ENCODE data around the gene MVB12B. TPM values are rescaled to one million over a fixed set of nuclear protein-coding genes. Genes with fewer than 3 reads are reported as not detected.

The MVB12B gene
- total RNA-seq, 6 experiments from 2014 or later: 7.2 to 16.2 (median 9.1) TPM

GRCh38 chr9:126508171-126508591 is 181.6 kb downstream of the MVB12B start:
- intact Hi-C loops (cut with DNase I): loop anchor here in 1 of 2 donors (10.0 kb wide), 1 partner anchor 267 kb away; no protein-coding TSS in a partner anchor
- WGBS (ENCODE audit: insufficient coverage, low coverage, low lambda C conversion rate, missing lambda C conversion rate): 41% methylated on average over 5 of the region's 12 CpGs
- no peak for TF ChIP-seq POLR2A (IDR thresholded peaks at IDR 0.05)
- TF ChIP-seq CTCF (IDR thresholded peaks at IDR 0.05): no peak
- H3K36me3 ChIP-seq: peaks cover 0 to 6% (median 0%) of the 10 kb centered on the region in 4 donors
- no peaks in the 10 kb centered on the region for H3K4me1 ChIP-seq
- ATAC-seq (peak in 2 of 4 donors; percentile 15 to 17), DNase-seq (no peak)
- no peak overlapping the region for H3K27ac ChIP-seq
- no peak overlapping the region for H3K4me3 ChIP-seq
- H3K27me3 ChIP-seq: no peaks in the 10 kb centered on the region
- H3K9me3 ChIP-seq: no peaks in the 10 kb centered on the region

- peaks cover 0 to 6% of the 10 kb centered on the region in 2 donors for H3K27me3 ChIP-seq
- WGBS (ENCODE audit: insufficient coverage, low coverage, low lambda C conversion rate, missing lambda C conversion rate): 88% methylated on average over 2 of the region's 2 CpGs
- no peak overlapping the region for H3K4me3 ChIP-seq
- H3K36me3 ChIP-seq: peaks cover 0 to 5% (median 0%) of the 10 kb centered on the region in 4 donors
- intact Hi-C loops (cut with DNase I): loop anchor here in 1 of 2 donors (10.0 kb wide), 1 partner anchor 266 kb away; no protein-coding TSS in a partner anchor
- ATAC-seq (no peak), DNase-seq (no peak)
- no peaks in the 10 kb centered on the region for H3K9me3 ChIP-seq
- H3K4me1 ChIP-seq: no peaks in the 10 kb centered on the region
- H3K27ac ChIP-seq: no peak overlapping the region
- no peak for TF ChIP-seq CTCF (IDR thresholded peaks at IDR 0.05)
- no peak for TF ChIP-seq POLR2A (IDR thresholded peaks at IDR 0.05)
Observed at GRCh38 chr9:126508928-126509327, 182.3 kb downstream of the MVB12B start.

DNA sequence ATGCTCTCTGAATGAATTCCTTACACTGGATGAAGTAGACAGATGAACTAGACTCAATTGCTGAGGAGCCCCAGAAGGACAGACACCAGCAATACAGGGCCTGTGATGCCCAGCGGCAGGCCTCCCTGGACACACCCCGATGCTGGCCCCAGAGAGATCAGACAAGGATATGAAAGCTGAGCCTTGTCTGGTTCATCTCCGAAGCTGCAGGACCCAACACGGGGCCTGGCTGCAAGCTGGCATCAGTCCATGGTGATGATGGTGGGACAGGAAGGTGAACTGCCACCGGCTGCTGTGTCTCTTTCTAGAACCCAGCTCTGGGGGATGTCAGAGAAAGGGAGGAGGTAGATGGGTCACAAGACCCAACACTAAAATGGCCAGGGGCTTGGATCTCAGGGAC is 183.1 kb downstream of the MVB12B start:
- H3K27me3 ChIP-seq: peaks cover 0 to 12% of the 10 kb centered on the region in 2 donors
- intact Hi-C loops (cut with DNase I): loop anchor here in 1 of 2 donors (10.0 kb wide), 1 partner anchor 265 kb away; no protein-coding TSS in a partner anchor
- no peaks in the 10 kb centered on the region for H3K9me3 ChIP-seq
- no peak overlapping the region for H3K4me3 ChIP-seq
- 50% methylated on average over 1 of the region's 5 CpGs for WGBS (ENCODE audit: insufficient coverage, low coverage, low lambda C conversion rate, missing lambda C conversion rate)
- ATAC-seq: no peak
- no peak for DNase-seq
- no peak for TF ChIP-seq CTCF (IDR thresholded peaks at IDR 0.05)
- no peaks in the 10 kb centered on the region for H3K4me1 ChIP-seq
- H3K36me3 ChIP-seq: no peaks in the 10 kb centered on the region
- no peak overlapping the region for H3K27ac ChIP-seq

GRCh38 chr9:126510564-126510963 is 183.9 kb downstream of the MVB12B start:
- Histone ChIP-seq H3K9me3 (no peaks in the 10 kb centered on the region), H3K4me1 (no peaks in the 10 kb centered on the region), H3K36me3 (no peaks in the 10 kb centered on the region), H3K4me3 (no peak overlapping the region), H3K27ac (no peak overlapping the region), H3K27me3 (peaks cover 0 to 16% of the 10 kb centered on the region in 2 donors)
- TF ChIP-seq CTCF (IDR thresholded peaks at IDR 0.05) (no peak), POLR2A (IDR thresholded peaks at IDR 0.05) (no peak)
- intact Hi-C loops (cut with DNase I): no loop called here
- WGBS (ENCODE audit: insufficient coverage, low coverage, low lambda C conversion rate, missing lambda C conversion rate): 70% methylated on average over 3 of the region's 6 CpGs
- DNase-seq (no peak), ATAC-seq (no peak)

DNA sequence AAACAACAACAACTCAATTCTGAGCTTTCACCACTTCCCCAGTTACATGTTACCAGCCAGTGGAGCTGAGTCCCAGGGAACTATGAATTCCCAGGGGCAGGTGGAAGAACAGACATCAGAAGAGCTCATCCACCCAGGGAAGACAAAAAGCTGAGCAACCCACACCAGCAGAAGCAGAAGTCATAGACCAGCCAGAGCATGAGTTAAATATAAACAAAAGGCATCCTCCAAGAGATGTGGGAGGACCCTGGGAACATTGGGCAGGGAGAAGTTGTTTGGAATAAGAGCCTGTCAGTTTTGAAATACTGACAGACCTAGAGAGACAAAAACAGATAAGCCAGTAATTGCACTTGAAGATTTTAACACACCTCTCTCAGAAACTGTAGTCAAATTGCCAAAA is 184.8 kb downstream of the MVB12B start:
- H3K4me3 ChIP-seq: no peak overlapping the region
- DNase-seq (no peak), ATAC-seq (no peak)
- intact Hi-C loops (cut with DNase I): no loop called here
- peaks cover 0 to 16% of the 10 kb centered on the region in 2 donors for H3K27me3 ChIP-seq
- no peaks in the 10 kb centered on the region for H3K36me3 ChIP-seq
- no peaks in the 10 kb centered on the region for H3K9me3 ChIP-seq
- H3K4me1 ChIP-seq: no peaks in the 10 kb centered on the region
- TF ChIP-seq CTCF (IDR thresholded peaks at IDR 0.05) (no peak), POLR2A (IDR thresholded peaks at IDR 0.05) (no peak)
- H3K27ac ChIP-seq: no peak overlapping the region
